K562 (cell line): Measurements from ENCODE around the gene ASB2. TPM values are rescaled to one million over a fixed set of nuclear protein-coding genes. Genes with fewer than 3 reads are reported as not detected.

Experiments
- ATAC-seq: fragments of 200-7000 bp; cut with Tn5 transposase; 3 replicates; pipeline ENCODE4 v1.9.1; 2020; ENCODE audit warnings: moderate library complexity
- BruUV-seq: library from RNA; stranded (reverse); fragments of 400-500 nt; replicated peaks from 2 replicates; lab custom pipeline; 2021; lab: Mats Ljungman, UMichigan
- CTCF ChIA-PET: fragments of 300-600 bp; formaldehyde crosslinking; extraction: SDS; loops from one replicate; lab custom pipeline; 2021; ENCODE audit warnings: low intra/inter-chr PET ratio; lab: Yijun Ruan, JAX
- POLR2A ChIA-PET: fragments of 300-600, 350-650 bp; sonication (Branson Sonifier 250); formaldehyde crosslinking; extraction: SDS; loops from one replicate; lab custom pipeline; 2021; ENCODE audit warnings: antibody characterized with exemption, inconsistent platforms; lab: Yijun Ruan, JAX
- DNase-seq, 4 experiments: peaks; one replicate each; pipeline versions ENCODE4 v3.0.0 to v3.0.0-alpha.2; 2011 to 2018; ENCODE audit warnings: low spot score in 3 of 4, mixed read lengths in 3 of 4; ENCODE audit errors: extremely low read depth in 1 of 4
- FAIRE-seq: peaks from 2 replicates; lab custom pipeline; 2011; peaks lifted over from hg19 to GRCh38; lab: Jason Lieb, UNC
- H2AFZ ChIP-seq: 2 replicates; pipeline ENCODE4 v1.6.0; 2011; ENCODE audit warnings: low read depth, low read length, control low read depth, inconsistent platforms
- H3K27ac ChIP-seq: fragments of 200-600 bp; 3 replicates; pipeline ENCODE4 v1.8.0; 2011; ENCODE audit warnings: low read depth, mild to moderate bottlenecking, control low read depth, inconsistent platforms, low read length, moderate library complexity, mixed read lengths; ENCODE audit errors: extremely low read depth
- H3K27me3 ChIP-seq, 2 experiments: fragments of 300-600 bp in 1 of 2; 2 replicates in 1 of 2; 3 replicates in 1 of 2; pipeline versions ENCODE4 v1.6.0 to v1.8.0; 2011; ENCODE audit warnings: inconsistent platforms in 2 of 2, low read length in 2 of 2, mild to moderate bottlenecking in 1 of 2, mixed read lengths in 1 of 2, moderate library complexity in 1 of 2; ENCODE audit not compliant: control insufficient read depth in 2 of 2, insufficient read depth in 2 of 2
- H3K36me3 ChIP-seq: fragments of 300-600 bp; 3 replicates; pipeline ENCODE4 v1.8.0; 2011; ENCODE audit warnings: mild to moderate bottlenecking, low read length, inconsistent platforms; ENCODE audit not compliant: control insufficient read depth, insufficient read depth
- H3K4me1 ChIP-seq, 2 experiments: fragments of 200-600 bp in 1 of 2; replicated peaks in 1 of 2; 2 replicates in 1 of 2; 3 replicates in 1 of 2; pipeline versions ENCODE4 v1.5.1 to v1.8.0; 2011; ENCODE audit warnings: inconsistent platforms in 2 of 2, low read length in 2 of 2, mild to moderate bottlenecking in 1 of 2, mixed read lengths in 1 of 2, moderate library complexity in 1 of 2; ENCODE audit not compliant: control insufficient read depth in 2 of 2, insufficient read depth in 2 of 2
- H3K4me2 ChIP-seq: 2 replicates; pipeline ENCODE4 v1.6.1; 2011; ENCODE audit warnings: low read length, control low read depth, inconsistent platforms, mixed read lengths; ENCODE audit not compliant: insufficient read depth
- H3K4me3 ChIP-seq: fragments of 200-600 bp; sonication (generic), shearing (Covaris generic); 2 replicates; pipeline ENCODE4 v1.5.1; 2016; ENCODE audit warnings: control low read depth, inconsistent platforms
- H3K79me2 ChIP-seq: fragments of 200-600 bp; 3 replicates; pipeline ENCODE4 v1.8.0; 2011; ENCODE audit warnings: low read length, inconsistent platforms; ENCODE audit not compliant: control insufficient read depth, insufficient read depth
- H3K9ac ChIP-seq, 2 experiments: 2 replicates each; pipeline versions ENCODE4 v1.6.0 to v1.6.1; 2011; ENCODE audit warnings: low read depth in 2 of 2, low read length in 2 of 2, control low read depth in 1 of 2, inconsistent platforms in 1 of 2, mild to moderate bottlenecking in 1 of 2, mixed read lengths in 1 of 2; ENCODE audit not compliant: insufficient read depth in 1 of 2
- H3K9me1 ChIP-seq: one replicate; pipeline ENCODE4 v1.6.0; 2011; ENCODE audit warnings: inconsistent platforms, mild to moderate bottlenecking, low read length, moderate library complexity; ENCODE audit not compliant: control insufficient read depth, insufficient read depth
- H3K9me3 ChIP-seq: replicated peaks from 2 replicates; pipeline ENCODE4 v1.5.1; 2011; ENCODE audit warnings: low read depth, low read length, inconsistent platforms; ENCODE audit not compliant: control insufficient read depth, insufficient read depth
- H4K20me1 ChIP-seq: replicated peaks from 2 replicates; pipeline ENCODE4 v1.6.1; 2011; ENCODE audit warnings: low read length, inconsistent platforms, mixed read lengths; ENCODE audit not compliant: control insufficient read depth, insufficient read depth
- ATF7 ChIP-seq: fragments of 450-650 bp; IDR thresholded peaks from 2 replicates; pipeline ENCODE4 v1.7.1; 2014; ENCODE audit warnings: mild to moderate bottlenecking, moderate library complexity
- JUN ChIP-seq, 2 experiments: sonication (generic) in 1 of 2; formaldehyde crosslinking in 1 of 2; IDR thresholded peaks; 2 replicates each; pipeline versions ENCODE4 v1.6.1 to v1.8.0; 2012 to 2022; ENCODE audit warnings: borderline replicate concordance in 2 of 2, mild to moderate bottlenecking in 2 of 2, improper control_type of control experiment in 1 of 2, low read depth in 1 of 2, low read length in 1 of 2, missing genetic modification reagents in 1 of 2
- KAT8 ChIP-seq: fragments of 450-650 bp; IDR thresholded peaks from 2 replicates; pipeline ENCODE4 v1.6.1; 2016; ENCODE audit warnings: low read depth, mild to moderate bottlenecking
- SUPT5H ChIP-seq: fragments of 450-650 bp; IDR thresholded peaks from 2 replicates; pipeline ENCODE4 v1.6.1; 2016
- ZNF274 ChIP-seq: IDR thresholded peaks from 2 replicates; pipeline ENCODE4 v1.6.1; 2011; ENCODE audit warnings: low read depth, mild to moderate bottlenecking, low read length, moderate library complexity, borderline replicate concordance
- ZNF445 ChIP-seq: fragments of 250-450 bp; sonication (Bioruptor Pico); IDR thresholded peaks from 2 replicates; pipeline ENCODE4 v1.4.0; 2020; ENCODE audit warnings: low read depth, mild to moderate bottlenecking, moderate library complexity
- WGBS: fragments of 100-300 bp; shearing (Covaris generic); methylation state at CpG from one replicate; pipeline ENCODE4 v1.1.6; 2016; ENCODE audit warnings: low coverage, mixed read lengths; ENCODE audit not compliant: insufficient coverage; ENCODE audit errors: missing lambda C conversion rate; 5-methylcytosine and 5-hydroxymethylcytosine counted together
- in situ Hi-C: fragments of 300-500 bp; cut with MboI; formaldehyde crosslinking; loops from 4 replicates; pipeline ENCODE4 v1.15.0; 2018; ENCODE audit warnings: inconsistent platforms, mixed read lengths
- intact Hi-C: fragments of 100-400 bp; cut with micrococcal nuclease; formaldehyde crosslinking; loops from 2 replicates; pipeline ENCODE4 v1.14.2; 2022
- polyA plus RNA-seq, 8 experiments: library from polyadenylated mRNA; depleted of rRNA in 4 of 8; stranded (reverse) in 5 of 8; unstranded in 3 of 8; fragments of >200 nt; fragmentation: Nextera tagmentation in 2 of 8; fragmentation: Illumina TruSeq in 1 of 8; extraction: Ambion mirVana in 2 of 8; extraction: Trizol in 1 of 8; gene quantifications; 2 replicates each; pipeline versions ENCODE4 v1.2.1 to v1.2.3, GENCODE V29; 2011 to 2014; ENCODE audit warnings: inconsistent platforms in 1 of 8, missing spikeins in 1 of 8
- total RNA-seq, 7 experiments: library from RNA; depleted of rRNA in 6 of 7; stranded (reverse); fragments of >200 nt in 6 of 7; fragmentation: Illumina TruSeq in 2 of 7; extraction: Trizol in 2 of 7; gene quantifications; 2 replicates each; pipeline versions ENCODE4 v1.2.1 to v1.2.3, GENCODE V29; 2011 to 2021; ENCODE audit warnings: low replicate concordance in 1 of 7
- TF ChIP-seq, protein P1 (sequence below): sonication (generic); formaldehyde crosslinking; IDR thresholded peaks from 2 replicates; pipeline ENCODE4 v1.5.0; 2020; ENCODE audit warnings: missing genetic modification reagents

Gene ASB2
- total and polyA plus RNA-seq, 9 of the 15 experiments (the other 6 are each of a cell fraction or from before 2014, with no cell fraction given): not detected

GRCh38 chr14:93970585-93970964, 5.8 kb downstream of the ASB2 start:
- Histone ChIP-seq H3K9me1 (no peaks in the 10 kb centered on the region), H3K36me3 (no peaks in the 10 kb centered on the region), H3K4me1 (no peaks in the 10 kb centered on the region; a peak in 1 of 5 replicates), H4K20me1 (no peaks in the 10 kb centered on the region), H3K27ac (no peak overlapping the region), H3K9me3 (no peaks in the 10 kb centered on the region), H3K79me2 (no peaks in the 10 kb centered on the region), H3K4me2 (no peak overlapping the region), H3K4me3 (no peak overlapping the region), H3K27me3 (peaks cover 0 to 47% of the 10 kb centered on the region in 2 experiments; a peak in 2 of 5 replicates), H2AFZ (no peak overlapping the region), H3K9ac (no peak overlapping the region)
- WGBS: 0% methylated on average over 9 of the region's 9 CpGs
- in situ Hi-C loops: no loop called here
- CTCF ChIA-PET: no interaction called here
- POLR2A ChIA-PET: no interaction called here
- intact Hi-C loops: no loop called here
- ATAC-seq (no peak), DNase-seq (no peak), FAIRE-seq (no peak)
- TF ChIP-seq, protein P1, sequence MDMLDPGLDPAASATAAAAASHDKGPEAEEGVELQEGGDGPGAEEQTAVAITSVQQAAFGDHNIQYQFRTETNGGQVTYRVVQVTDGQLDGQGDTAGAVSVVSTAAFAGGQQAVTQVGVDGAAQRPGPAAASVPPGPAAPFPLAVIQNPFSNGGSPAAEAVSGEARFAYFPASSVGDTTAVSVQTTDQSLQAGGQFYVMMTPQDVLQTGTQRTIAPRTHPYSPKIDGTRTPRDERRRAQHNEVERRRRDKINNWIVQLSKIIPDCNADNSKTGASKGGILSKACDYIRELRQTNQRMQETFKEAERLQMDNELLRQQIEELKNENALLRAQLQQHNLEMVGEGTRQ (CRISPR knock-in tag): 0 out of 2 replicates have a peak, but pooled peaks have one; percentile 14
- TF ChIP-seq SUPT5H: no peak
- no TSS peak for BruUV-seq

DNA sequence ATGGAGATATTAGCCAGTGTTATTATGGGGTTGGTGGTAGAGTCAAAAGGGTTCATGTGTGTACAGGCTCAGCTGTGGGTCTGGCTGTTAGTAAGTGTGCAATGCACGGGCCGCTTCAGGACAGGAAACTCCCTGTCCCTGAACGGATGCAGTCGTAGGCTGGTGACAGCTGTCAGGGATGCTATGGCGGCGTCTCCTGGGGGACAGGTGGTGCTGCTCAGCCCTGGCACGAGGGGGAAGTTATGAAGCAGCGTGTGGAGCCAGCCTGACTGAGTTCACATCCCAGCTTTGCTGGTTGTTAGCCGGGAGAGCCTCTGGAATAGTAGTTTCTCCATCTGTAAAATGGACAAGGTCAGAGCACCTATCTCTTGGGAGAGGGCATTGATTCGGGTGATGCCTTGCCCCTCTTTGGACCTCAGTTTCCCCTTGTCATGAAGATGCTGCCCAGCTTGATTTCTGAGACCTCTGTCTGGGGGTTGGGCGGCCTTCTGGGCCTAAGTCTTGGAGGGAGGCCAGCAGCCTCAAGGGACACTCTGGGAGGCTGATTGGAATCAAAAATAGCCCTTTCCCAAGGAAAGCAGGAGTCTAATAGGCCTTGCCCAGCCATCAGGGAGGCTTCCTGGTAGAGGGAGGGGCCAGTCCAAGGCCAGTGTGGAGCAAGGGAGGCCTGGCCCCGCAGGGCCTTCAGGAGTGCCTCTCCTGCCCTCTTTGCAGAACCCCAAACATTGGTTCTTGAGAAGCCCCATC, 7.1 kb downstream of the ASB2 start:
- Histone ChIP-seq H3K79me2 (no peaks in the 10 kb centered on the region), H3K4me1 (no peaks in the 10 kb centered on the region; a peak in 1 of 5 replicates), H3K27me3 (peaks cover 0 to 35% of the 10 kb centered on the region in 2 experiments; a peak in 2 of 5 replicates), H3K9me3 (no peaks in the 10 kb centered on the region), H3K27ac (no peak overlapping the region), H3K4me2 (no peak overlapping the region), H3K9ac (no peak overlapping the region), H4K20me1 (no peaks in the 10 kb centered on the region), H2AFZ (no peak overlapping the region), H3K9me1 (no peaks in the 10 kb centered on the region), H3K4me3 (no peak overlapping the region), H3K36me3 (no peaks in the 10 kb centered on the region)
- WGBS: 0% methylated on average over 12 of the region's 12 CpGs
- ChIA-PET CTCF (no interaction called here), POLR2A (no interaction called here)
- FAIRE-seq: no peak
- no peak for ATAC-seq
- intact Hi-C loops (no loop called here), in situ Hi-C loops (no loop called here)
- DNase-seq: no peak
- TF ChIP-seq ZNF274 (no peak), KAT8 (no peak), ZNF445 (CRISPR knock-in tag) (no peak), JUN (IDR thresholded peaks at IDR 0.05; ENCODE audit: borderline replicate concordance, low read depth, low read length) (no peak), JUN (CRISPR knock-in tag; IDR thresholded peaks at IDR 0.05; ENCODE audit: borderline replicate concordance) (no peak), ATF7 (no peak)
- BruUV-seq: no TSS peak
